H1 (cell line): ENCODE measurements around the gene DHRS3.

ENCODE experiments used
- ATF3 ChIP-seq: IDR thresholded peaks from 2 replicates; pipeline ENCODE4 v1.6.1; 2011; ENCODE audit warnings: low read depth, mild to moderate bottlenecking, low read length; ENCODE audit not compliant: insufficient read depth
- CTCF ChIP-seq, 3 experiments: IDR thresholded peaks; 1 replicate in 2 of 3; 2 replicates in 1 of 3; pipeline versions ENCODE4 v1.5.1 to v1.6.1; 2011; ENCODE audit warnings: low read length in 3 of 3, mild to moderate bottlenecking in 3 of 3, inconsistent platforms in 2 of 3, low read depth in 1 of 3, moderate library complexity in 1 of 3; ENCODE audit not compliant: insufficient read depth in 1 of 3; ENCODE audit errors: control extremely low read depth in 1 of 3
- JUN ChIP-seq: IDR thresholded peaks from 2 replicates; pipeline ENCODE4 v1.6.1; 2011; ENCODE audit warnings: low read depth, mild to moderate bottlenecking, improper control_type of control experiment, low read length
- KDM5A ChIP-seq: fragments of 200-600 bp; IDR thresholded peaks from 2 replicates; pipeline ENCODE4 v1.7.1; 2012; ENCODE audit warnings: mild to moderate bottlenecking, low read length, inconsistent platforms, mixed read lengths
- MAX ChIP-seq: IDR thresholded peaks from 2 replicates; pipeline ENCODE4 v1.6.1; 2012; ENCODE audit warnings: inconsistent platforms
- RFX5 ChIP-seq: IDR thresholded peaks from 2 replicates; pipeline ENCODE4 v1.6.1; 2011; ENCODE audit warnings: low read depth, low read length, improper control_type of control experiment, borderline replicate concordance
- RXRA ChIP-seq: IDR thresholded peaks from 2 replicates; pipeline ENCODE4 v1.6.1; 2011; ENCODE audit warnings: low read depth, mild to moderate bottlenecking, low read length, moderate library complexity; ENCODE audit not compliant: insufficient read depth

- TF ChIP-seq CTCF (IDR thresholded peaks at IDR 0.05; ENCODE audit: control extremely low read depth in 1 of 3, insufficient read depth in 1 of 3, low read depth in 1 of 3, low read length in 3 of 3), result no peak
- TF ChIP-seq ATF3, result no peak
- no peak for TF ChIP-seq JUN
- TF ChIP-seq KDM5A, result no peak
- TF ChIP-seq RXRA, result no peak
- TF ChIP-seq MAX, result no peak
- no peak for TF ChIP-seq RFX5
Observed at GRCh38 chr1:12541274-12542137, 76.5 kb downstream of the DHRS3 start.
